Measurements from ENCODE around the gene DNMT3A. TPM values are rescaled to one million over a fixed set of nuclear protein-coding genes. Genes with fewer than 3 reads are reported as not detected.

DNMT3A gene
- total and polyA plus RNA-seq, 2 of the 8 experiments (the other 6 are each of a cell fraction or from before 2014, with no cell fraction given), result 33.6 to 178 TPM

DNA sequence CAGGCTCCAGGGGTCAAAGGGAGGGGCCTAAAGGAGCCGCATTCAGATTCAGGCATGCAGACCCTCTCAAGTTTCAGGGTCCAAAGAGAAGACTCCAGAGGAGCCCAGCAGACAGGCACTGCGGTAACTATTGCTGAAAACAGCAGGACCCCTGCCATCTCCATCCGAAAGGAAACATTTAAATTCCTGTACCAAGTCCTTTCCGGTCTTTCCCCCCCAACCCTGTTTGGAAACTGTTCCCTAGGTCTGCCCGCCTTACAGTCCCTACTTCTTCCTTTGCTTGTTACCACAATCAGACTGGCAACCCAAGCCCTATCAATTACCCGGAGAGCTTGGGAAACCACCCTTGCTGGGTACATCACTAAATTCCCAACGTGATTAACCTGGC, 82.0 kb downstream of the DNMT3A start (continued):
- TF ChIP-seq, protein P1, sequence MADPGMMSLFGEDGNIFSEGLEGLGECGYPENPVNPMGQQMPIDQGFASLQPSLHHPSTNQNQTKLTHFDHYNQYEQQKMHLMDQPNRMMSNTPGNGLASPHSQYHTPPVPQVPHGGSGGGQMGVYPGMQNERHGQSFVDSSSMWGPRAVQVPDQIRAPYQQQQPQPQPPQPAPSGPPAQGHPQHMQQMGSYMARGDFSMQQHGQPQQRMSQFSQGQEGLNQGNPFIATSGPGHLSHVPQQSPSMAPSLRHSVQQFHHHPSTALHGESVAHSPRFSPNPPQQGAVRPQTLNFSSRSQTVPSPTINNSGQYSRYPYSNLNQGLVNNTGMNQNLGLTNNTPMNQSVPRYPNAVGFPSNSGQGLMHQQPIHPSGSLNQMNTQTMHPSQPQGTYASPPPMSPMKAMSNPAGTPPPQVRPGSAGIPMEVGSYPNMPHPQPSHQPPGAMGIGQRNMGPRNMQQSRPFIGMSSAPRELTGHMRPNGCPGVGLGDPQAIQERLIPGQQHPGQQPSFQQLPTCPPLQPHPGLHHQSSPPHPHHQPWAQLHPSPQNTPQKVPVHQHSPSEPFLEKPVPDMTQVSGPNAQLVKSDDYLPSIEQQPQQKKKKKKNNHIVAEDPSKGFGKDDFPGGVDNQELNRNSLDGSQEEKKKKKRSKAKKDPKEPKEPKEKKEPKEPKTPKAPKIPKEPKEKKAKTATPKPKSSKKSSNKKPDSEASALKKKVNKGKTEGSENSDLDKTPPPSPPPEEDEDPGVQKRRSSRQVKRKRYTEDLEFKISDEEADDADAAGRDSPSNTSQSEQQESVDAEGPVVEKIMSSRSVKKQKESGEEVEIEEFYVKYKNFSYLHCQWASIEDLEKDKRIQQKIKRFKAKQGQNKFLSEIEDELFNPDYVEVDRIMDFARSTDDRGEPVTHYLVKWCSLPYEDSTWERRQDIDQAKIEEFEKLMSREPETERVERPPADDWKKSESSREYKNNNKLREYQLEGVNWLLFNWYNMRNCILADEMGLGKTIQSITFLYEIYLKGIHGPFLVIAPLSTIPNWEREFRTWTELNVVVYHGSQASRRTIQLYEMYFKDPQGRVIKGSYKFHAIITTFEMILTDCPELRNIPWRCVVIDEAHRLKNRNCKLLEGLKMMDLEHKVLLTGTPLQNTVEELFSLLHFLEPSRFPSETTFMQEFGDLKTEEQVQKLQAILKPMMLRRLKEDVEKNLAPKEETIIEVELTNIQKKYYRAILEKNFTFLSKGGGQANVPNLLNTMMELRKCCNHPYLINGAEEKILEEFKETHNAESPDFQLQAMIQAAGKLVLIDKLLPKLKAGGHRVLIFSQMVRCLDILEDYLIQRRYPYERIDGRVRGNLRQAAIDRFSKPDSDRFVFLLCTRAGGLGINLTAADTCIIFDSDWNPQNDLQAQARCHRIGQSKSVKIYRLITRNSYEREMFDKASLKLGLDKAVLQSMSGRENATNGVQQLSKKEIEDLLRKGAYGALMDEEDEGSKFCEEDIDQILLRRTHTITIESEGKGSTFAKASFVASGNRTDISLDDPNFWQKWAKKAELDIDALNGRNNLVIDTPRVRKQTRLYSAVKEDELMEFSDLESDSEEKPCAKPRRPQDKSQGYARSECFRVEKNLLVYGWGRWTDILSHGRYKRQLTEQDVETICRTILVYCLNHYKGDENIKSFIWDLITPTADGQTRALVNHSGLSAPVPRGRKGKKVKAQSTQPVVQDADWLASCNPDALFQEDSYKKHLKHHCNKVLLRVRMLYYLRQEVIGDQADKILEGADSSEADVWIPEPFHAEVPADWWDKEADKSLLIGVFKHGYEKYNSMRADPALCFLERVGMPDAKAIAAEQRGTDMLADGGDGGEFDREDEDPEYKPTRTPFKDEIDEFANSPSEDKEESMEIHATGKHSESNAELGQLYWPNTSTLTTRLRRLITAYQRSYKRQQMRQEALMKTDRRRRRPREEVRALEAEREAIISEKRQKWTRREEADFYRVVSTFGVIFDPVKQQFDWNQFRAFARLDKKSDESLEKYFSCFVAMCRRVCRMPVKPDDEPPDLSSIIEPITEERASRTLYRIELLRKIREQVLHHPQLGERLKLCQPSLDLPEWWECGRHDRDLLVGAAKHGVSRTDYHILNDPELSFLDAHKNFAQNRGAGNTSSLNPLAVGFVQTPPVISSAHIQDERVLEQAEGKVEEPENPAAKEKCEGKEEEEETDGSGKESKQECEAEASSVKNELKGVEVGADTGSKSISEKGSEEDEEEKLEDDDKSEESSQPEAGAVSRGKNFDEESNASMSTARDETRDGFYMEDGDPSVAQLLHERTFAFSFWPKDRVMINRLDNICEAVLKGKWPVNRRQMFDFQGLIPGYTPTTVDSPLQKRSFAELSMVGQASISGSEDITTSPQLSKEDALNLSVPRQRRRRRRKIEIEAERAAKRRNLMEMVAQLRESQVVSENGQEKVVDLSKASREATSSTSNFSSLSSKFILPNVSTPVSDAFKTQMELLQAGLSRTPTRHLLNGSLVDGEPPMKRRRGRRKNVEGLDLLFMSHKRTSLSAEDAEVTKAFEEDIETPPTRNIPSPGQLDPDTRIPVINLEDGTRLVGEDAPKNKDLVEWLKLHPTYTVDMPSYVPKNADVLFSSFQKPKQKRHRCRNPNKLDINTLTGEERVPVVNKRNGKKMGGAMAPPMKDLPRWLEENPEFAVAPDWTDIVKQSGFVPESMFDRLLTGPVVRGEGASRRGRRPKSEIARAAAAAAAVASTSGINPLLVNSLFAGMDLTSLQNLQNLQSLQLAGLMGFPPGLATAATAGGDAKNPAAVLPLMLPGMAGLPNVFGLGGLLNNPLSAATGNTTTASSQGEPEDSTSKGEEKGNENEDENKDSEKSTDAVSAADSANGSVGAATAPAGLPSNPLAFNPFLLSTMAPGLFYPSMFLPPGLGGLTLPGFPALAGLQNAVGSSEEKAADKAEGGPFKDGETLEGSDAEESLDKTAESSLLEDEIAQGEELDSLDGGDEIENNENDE (IDR thresholded peaks at IDR 0.05; ENCODE audit: insufficient replicate concordance, low read length), result no peak
- no peak for TF ChIP-seq CTBP2 (IDR thresholded peaks at IDR 0.05; ENCODE audit: borderline replicate concordance, insufficient read depth, insufficient read length, low read length)
- TF ChIP-seq MAFK (IDR thresholded peaks at IDR 0.05; ENCODE audit: low read depth, low read length), result no peak
- TF ChIP-seq KDM4A (IDR thresholded peaks at IDR 0.05; ENCODE audit: low read depth, low read length, severe bottlenecking), result no peak
- TF ChIP-seq RNF2 (IDR thresholded peaks at IDR 0.05; ENCODE audit: borderline replicate concordance, low read depth, low read length, missing control alignments, poor library complexity, severe bottlenecking), result no peak
